Heart left ventricle (tissue), 13 donors: ENCODE data around the gene RAP1GDS1.

ENCODE experiments used
- CTCF ChIP-seq, 12 donors: fragments of 200-600 bp; sonication (generic) in 4 of 12; IDR thresholded peaks; one replicate each; pipeline versions ENCODE4 v1.5.0 to v1.8.0; 2018 to 2022; ENCODE audit warnings: antibody characterized with exemption in 12 of 12, mild to moderate bottlenecking in 5 of 12
- POLR2A ChIP-seq, 2 donors: fragments of 450-650 bp; IDR thresholded peaks; one replicate each; pipeline ENCODE4 v1.6.1; 2017; ENCODE audit warnings: antibody characterized with exemption in 2 of 2, mild to moderate bottlenecking in 2 of 2, moderate library complexity in 2 of 2
- donor health status: ischemic (EF 13 %, LVEDD 7.1; RV severe dilation, severe dysfunction).
- donor health status: DM: no; HTN: yes; CAD: no.
- donor health status: DM: no; HTN: no; CAD: no.
- donor health status: ischemic (EF 25% LVEDD 6.9; RV normal size, moderate dysfunction).
- donor health status: ischemic (EF 25% LVEDD 5.7; RV mildly dilated, moderate dysfunction).
- donor health status: ischemic (EF 35%, LVEDD 5.7; RV mildly dilated, moderate dysfunction).
- donor health status: nonischemic (EF 11% LVEDD 7.7; RV severe dilation, severe dysfunction).
- donor health status: DM: yes; HTN: yes; CAD: no.
- donor health status: PGD.
- donor health status: ischemic (EF 29% LVEDD 5.4; RV normal size, mild dysfunction).
- donor health status: nonischemic (EF 23%, LVEDD 6.1; RV moderate dilation, normal function).

GRCh38 chr4:98423009-98423408 is 161.8 kb downstream of the RAP1GDS1 start:
- no peak for TF ChIP-seq CTCF (IDR thresholded peaks at IDR 0.05)
- TF ChIP-seq POLR2A (IDR thresholded peaks at IDR 0.05) = no peak
